Activated CD4-positive, alpha-beta T cell treated with anti-CD3 and anti-CD28 coated beads, Interleukin-2, amount 50 U/mL, for 1 hour (primary cell): ENCODE measurements around the gene PCDHGC5.

Experiments
- DNase-seq: peaks from one replicate; pipeline ENCODE4 v3.0.0-alpha.2; 2020

PCDHGC5 gene

DNA sequence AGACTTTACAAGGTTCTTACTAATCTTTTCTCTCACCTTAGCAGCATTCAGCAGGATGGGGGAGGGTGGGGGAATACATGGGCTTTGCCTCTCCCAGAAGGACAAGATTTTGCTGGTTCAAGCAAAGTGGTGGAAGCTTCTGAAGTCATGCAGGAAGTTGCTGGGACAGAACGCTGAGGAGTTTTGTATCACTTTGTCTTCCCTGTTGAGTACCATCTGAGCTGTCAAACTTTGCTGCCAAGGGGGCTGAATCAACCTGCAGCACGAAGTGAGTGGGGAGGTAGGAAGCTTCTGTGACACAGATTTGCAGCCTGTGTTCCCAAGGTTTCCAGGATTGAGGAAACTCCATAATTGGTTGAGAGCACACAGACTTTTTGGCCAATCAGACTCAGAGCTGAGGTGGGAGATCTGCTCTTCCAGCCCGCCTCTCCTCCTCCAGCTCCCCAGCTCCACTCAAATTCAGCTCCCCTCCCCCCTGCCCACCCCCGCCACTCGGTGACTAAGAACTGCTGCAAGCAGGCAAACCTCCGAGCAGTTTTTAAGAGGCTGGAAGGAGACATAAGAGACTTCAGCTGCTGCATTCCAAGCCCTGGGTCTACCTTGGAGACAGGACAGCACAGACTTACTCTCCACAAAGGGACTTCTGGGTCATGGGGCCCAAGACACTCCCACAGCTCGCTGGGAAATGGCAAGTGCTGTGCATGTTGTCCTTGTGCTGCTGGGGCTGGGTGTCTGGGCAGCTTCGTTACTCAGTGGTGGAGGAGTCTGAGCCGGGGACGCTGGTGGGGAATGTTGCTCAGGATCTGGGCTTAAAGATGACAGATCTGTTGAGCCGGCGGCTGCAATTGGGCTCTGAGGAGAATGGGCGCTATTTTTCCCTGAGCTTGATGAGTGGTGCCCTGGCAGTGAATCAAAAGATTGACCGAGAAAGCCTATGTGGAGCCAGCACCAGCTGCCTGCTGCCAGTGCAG, at the start of gene PCDHGC5:
PCDHGC5 (plus strand) TSS at position 491 of the 971 bp plus-strand sequence; CDS start at position 651, 160 bp downstream.
- DNase-seq = no peak

DNA sequence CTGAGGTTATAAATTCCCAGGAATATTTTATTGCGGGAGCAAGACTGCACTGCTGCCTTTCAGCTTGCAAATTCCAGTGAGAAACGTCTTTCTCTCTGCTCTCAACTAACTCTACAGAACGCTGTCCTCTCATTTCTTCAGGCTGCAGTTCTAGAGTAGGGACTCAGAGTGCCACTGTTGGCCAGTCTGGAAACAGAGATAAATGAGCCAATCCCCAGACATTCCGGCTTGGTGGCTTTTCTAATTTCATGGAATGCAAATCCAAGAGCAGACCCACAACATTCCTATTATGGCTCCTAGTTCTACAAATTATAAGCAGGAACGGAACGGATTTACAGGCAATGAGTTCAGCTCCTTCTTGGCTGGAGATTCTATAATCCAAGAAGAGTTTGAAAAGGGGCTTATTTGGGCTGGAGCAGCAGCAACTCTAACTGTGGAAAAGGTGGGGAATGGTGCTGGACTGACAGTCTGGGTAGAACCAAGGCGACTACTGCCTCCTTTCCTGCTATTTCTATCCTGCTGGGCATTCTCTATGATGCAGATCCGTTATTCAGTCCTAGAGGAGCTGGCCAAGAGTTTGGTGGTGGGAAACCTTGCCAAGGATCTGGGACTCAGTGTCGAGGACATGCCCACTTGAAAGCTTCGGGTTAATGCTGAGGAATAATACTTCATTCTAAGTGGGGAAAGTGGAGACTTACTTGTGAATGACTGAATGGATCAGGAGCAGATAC, 49.3 kb upstream of the PCDHGC5 start:
- DNase-seq = no peak

DNA sequence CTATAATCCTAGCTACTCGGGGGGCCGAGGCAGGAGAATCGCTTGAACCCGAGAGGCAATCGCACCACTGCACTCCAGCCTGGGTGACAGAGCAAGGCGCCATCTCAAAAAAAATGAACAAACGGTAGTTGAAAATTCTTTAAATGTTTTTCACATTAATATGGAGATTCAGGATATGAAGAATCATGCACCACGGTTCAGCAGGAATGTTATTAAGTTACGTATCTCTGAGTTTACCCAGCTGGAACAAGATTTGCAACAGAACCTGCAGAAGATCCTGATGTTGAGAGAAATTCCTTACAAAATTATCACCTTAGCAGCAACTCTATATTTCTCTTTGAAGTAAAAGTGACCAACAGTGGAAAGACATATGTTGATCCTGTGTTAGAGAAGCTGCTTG, 48.5 kb upstream of the PCDHGC5 start:
- no peak for DNase-seq

DNA sequence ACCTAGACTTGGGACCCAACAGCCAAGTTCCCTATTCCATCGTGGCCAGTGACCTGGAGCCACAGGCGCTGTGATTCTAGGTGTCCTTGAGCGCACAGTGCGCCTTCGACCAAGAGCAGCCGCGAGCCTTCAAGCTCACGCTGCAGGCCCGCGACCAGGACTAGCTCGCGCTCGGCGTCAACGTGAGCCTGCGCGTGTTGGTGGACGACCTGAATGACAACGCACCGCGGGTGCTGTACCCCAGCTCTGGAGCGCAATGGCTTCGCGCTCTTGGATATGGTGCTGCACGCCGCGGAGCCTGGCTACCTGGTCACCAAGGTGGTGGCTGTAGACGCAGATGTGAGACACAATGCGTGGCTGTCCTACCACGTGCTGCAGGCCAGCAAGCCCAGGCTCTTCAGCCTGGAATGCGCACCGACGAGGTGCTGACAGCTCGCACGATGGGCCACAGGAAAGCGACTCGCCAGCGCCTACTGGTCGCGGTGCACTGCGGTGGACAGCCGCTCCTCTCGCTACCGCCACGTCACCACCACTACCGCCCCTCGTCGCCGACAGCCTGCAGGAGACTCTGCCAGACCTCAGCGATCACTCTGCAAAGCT, 47.2 kb upstream of the PCDHGC5 start:
- DNase-seq = no peak

DNA sequence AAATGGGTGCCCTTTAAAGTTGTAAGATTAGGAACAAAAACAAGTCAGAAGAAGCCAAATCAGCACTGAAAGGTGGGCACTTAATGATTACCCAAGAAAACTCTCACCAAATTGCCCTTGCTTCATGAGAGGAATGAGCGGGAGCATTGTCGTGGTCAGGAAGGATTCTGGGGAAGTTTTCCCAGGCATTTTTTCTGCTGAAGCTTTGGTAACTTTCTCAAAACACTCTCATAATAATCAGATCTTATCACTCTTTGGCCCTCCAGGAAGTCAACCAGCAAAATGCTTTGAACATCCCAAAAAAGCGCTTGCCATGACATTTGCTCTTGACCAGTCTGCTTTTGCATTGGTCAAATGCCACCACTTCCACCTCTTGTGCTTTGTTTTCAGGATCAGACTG, 23.5 kb upstream of the PCDHGC5 start:
- DNase-seq = no peak

DNA sequence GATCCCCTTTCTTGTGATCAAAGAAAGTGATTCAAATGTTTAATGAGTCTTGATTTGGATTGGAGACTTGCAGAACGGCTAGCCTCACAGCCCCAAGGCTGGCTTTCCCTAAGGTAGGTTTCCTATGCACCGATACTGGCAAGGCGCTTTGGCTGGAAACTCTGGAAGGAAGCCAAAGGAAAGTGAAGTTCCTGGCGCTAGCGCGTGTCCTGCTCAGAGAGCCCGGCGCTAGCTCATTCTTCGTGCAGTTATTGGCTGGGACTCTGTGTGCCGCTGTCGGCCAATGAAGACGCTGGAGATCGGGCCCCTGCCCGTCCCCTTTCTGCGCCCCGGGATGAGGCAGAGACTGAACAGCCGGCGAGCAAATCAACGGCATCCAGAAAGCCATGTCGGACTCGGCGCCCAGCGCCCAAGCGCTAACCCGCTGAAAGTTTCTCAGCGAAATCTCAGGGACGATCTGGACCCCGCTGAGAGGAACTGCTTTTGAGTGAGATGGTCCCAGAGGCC, 13.2 kb upstream of the PCDHGC5 start, which contains the start of gene PCDHGC3:
PCDHGC3 (plus strand) TSS at position 342 of the 507 bp plus-strand sequence; CDS start at position 493, 151 bp downstream.
- DNase-seq = peak; percentile 15

DNA sequence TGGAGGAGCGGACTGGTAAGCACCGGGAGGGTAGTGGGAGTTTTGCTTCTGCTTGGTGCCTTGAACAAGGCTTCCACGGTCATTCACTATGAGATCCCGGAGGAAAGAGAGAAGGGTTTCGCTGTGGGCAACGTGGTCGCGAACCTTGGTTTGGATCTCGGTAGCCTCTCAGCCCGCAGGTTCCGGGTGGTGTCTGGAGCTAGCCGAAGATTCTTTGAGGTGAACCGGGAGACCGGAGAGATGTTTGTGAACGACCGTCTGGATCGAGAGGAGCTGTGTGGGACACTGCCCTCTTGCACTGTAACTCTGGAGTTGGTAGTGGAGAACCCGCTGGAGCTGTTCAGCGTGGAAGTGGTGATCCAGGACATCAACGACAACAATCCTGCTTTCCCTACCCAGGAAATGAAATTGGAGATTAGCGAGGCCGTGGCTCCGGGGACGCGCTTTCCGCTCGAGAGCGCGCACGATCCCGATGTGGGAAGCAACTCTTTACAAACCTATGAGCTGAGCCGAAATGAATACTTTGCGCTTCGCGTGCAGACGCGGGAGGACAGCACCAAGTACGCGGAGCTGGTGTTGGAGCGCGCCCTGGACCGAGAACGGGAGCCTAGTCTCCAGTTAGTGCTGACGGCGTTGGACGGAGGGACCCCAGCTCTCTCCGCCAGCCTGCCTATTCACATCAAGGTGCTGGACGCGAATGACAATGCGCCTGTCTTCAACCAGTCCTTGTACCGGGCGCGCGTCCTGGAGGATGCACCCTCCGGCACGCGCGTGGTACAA, 12.6 kb upstream of the PCDHGC5 start:
- no peak for DNase-seq

DNA sequence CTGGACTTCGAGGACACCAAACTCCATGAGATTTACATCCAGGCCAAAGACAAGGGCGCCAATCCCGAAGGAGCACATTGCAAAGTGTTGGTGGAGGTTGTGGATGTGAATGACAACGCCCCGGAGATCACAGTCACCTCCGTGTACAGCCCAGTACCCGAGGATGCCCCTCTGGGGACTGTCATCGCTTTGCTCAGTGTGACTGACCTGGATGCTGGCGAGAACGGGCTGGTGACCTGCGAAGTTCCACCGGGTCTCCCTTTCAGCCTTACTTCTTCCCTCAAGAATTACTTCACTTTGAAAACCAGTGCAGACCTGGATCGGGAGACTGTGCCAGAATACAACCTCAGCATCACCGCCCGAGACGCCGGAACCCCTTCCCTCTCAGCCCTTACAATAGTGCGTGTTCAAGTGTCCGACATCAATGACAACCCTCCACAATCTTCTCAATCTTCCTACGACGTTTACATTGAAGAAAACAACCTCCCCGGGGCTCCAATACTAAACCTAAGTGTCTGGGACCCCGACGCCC, 11.8 kb upstream of the PCDHGC5 start:
- DNase-seq = no peak

DNA sequence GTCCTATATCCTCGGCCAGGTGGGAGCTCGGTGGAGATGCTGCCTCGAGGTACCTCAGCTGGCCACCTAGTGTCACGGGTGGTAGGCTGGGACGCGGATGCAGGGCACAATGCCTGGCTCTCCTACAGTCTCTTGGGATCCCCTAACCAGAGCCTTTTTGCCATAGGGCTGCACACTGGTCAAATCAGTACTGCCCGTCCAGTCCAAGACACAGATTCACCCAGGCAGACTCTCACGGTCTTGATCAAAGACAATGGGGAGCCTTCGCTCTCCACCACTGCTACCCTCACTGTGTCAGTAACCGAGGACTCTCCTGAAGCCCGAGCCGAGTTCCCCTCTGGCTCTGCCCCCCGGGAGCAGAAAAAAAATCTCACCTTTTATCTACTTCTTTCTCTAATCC, 11.1 kb upstream of the PCDHGC5 start:
- no peak for DNase-seq

DNA sequence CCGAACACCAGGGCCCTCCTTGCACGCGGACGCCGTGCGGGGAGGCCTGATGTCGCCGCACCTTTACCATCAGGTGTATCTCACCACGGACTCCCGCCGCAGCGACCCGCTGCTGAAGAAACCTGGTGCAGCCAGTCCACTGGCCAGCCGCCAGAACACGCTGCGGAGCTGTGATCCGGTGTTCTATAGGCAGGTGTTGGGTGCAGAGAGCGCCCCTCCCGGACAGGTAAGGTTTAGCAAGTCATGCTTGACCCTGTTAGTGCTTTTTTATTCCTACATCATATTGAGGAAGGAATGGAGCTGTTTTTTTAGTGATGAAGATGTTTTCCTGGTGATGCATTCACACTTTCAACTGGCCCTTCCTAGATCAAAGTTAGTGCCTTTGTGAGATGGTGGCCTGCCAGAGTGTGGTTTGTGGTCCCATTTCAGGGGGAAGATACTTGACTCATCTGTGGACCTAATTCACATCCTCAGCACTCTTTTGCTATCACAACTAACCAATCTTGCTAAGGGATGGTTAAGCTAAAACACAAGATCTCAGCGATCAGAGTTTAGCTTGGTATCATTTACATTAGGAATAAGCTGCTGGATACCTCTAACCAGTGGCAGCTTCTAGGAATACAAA, 10.4 kb upstream of the PCDHGC5 start:
- DNase-seq = no peak

DNA sequence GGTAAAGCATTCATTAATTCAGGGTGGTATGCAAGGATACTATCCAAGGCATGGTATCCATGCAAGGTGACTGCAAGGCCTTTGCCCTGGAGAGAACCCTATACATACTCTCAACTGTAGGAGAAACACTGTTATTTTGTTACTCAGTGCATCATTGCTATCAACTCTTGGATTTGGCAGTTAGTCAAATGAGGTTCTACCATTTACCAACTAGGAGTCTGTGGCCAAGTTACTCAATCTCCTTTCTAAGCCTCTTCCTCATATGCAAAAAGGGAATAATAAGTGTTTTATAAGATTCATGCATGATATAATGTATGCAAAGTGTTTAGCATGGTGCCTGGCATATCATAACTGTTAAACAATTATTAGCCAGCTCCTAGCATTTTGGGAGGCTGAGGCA, 9.1 kb upstream of the PCDHGC5 start:
- DNase-seq = no peak

DNA sequence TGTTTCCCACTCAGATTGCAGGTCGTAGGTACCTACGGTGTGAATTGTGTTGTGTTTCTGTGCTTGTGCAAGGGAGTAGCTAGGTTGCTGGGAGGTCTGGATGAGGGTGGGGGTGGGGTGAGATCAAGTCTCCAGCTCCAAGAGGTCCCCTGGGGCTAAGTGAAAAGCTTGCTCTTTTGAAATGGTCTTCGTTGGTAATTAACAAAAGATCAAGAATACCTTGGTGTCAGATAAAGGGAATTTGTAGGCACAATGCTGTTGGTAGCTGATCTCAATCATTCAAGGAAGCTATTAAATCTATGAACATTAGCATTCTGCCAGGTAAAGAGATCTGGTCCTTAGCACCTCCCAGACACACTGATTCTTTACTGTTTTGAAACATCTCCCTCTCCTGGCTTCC, 5.0 kb upstream of the PCDHGC5 start:
- no peak for DNase-seq

DNA sequence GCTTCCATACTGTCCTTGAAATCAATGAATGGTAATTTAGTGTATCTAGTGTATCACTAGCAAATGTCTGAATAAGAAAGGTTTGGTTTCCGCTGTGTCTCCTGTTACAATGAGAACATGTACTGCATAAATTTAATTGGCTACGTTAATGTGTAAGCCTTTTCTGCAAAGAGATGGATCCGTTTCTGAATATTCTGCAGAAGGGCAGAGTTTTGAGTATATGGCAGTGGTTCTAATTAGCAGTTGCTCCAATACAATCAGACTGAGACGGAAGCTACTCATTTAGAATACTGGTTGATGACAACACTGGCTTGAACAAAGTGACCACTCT, 4.6 kb upstream of the PCDHGC5 start:
- no peak for DNase-seq

DNA sequence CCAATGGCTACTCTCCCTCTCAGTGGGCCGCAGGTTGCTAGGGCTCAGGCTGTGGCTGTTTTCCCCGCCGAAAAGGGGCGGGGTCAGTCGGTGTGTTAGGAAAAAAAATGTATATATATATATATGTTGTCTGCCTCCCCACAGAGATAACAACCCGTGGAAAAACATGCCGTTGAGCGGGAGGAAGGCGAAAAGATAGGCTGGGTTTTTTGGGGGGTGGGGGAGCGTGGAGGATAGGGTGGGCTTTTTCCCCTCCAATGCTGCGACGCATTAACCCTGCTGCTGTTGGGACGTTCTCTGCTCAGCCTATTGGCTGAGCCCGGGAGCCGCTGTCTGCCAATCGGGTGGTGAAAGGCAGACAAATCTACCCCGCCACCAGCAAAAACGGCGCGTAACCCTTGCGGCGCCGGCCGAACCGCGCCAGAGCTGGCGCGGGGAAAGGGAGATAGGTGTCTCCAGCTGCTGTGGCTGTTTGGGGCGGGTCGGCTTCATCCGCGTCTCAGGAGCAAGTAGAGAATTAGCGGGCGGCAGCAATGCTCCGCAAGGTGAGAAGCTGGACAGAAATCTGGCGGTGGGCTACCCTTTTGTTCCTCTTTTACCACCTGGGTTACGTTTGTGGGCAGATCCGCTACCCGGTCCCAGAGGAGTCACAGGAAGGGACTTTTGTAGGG, 4.1 kb upstream of the PCDHGC5 start, which contains the start of gene PCDHGC4:
PCDHGC4 (plus strand) TSS at position 390 of the 671 bp plus-strand sequence; CDS start at position 534, 144 bp downstream.
- no peak for DNase-seq

DNA sequence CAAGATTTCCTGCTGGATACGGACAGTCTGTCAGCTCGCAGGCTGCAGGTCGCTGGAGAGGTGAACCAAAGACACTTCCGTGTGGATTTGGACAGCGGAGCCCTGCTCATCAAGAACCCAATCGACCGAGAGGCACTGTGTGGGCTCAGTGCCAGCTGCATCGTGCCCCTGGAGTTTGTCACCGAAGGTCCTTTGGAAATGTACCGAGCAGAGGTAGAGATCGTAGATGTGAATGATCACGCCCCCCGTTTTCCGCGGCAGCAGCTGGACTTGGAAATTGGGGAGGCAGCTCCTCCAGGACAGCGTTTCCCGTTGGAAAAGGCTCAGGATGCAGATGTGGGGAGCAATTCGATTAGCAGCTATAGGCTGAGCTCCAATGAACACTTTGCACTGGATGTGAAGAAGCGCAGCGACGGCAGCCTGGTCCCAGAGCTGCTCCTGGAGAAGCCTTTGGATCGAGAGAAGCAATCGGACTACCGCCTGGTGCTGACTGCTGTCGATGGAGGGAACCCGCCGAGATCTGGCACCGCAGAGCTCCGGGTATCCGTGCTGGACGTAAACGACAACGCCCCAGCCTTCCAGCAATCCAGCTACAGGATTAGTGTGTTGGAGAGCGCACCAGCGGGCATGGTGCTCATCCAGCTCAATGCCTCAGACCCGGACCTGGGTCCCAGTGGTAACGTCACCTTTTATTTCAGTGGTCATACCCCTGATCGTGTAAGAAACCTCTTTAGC, 3.4 kb upstream of the PCDHGC5 start:
- DNase-seq = no peak

DNA sequence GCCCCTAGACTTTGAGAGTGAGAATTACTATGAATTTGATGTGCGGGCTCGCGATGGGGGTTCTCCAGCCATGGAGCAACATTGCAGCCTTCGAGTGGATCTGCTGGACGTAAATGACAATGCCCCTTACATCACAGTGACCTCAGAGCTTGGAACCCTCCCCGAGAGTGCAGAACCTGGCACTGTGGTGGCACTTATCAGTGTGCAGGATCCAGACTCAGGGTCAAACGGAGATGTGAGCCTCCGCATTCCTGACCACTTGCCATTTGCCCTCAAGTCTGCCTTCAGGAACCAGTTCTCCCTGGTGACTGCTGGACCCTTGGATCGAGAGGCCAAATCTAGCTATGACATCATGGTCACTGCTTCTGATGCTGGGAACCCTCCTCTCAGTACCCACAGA, 2.8 kb upstream of the PCDHGC5 start:
- DNase-seq = no peak

DNA sequence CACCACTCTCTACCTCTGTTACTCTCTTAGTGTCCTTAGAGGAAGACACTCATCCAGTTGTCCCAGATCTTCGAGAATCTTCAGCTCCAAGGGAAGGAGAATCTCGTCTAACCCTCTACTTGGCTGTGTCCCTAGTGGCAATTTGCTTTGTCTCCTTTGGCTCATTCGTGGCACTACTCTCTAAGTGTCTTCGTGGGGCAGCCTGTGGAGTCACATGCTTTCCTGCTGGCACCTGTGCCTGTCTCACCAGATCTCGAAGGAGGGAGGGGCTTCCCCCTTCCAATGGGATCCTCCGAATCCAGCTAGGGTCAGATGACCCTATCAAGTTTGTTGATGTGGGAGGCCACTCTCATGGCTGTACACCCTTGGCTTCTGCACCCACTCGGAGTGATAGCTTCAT, 1.8 kb upstream of the PCDHGC5 start:
- no peak for DNase-seq

DNA sequence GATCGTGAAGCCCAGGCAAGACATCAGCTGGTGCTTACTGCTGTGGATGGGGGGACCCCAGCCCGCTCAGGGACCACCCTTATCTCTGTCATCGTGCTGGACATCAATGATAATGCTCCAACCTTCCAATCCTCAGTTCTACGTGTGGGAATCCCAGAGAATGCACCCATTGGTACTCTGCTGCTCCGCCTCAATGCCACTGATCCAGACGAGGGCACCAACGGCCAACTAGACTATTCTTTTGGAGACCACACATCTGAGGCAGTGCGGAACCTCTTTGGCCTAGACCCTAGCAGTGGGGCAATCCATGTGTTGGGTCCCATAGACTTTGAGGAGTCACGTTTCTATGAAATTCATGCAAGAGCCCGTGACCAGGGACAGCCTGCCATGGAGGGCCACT, 960 bp downstream of the PCDHGC5 start:
- DNase-seq = no peak

DNA sequence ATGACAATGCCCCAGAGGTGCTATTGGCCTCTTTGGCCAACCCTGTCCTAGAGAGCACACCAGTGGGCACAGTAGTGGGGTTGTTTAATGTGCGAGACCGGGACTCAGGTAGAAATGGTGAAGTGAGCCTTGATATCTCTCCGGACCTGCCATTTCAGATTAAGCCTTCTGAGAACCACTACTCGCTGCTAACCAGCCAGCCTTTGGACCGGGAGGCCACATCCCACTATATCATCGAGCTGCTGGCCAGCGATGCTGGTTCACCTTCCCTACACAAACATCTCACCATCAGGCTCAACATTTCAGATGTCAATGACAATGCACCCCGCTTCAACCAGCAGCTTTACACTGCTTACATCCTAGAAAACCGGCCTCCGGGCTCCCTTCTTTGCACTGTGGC, 1.4 kb downstream of the PCDHGC5 start:
- DNase-seq = no peak

DNA sequence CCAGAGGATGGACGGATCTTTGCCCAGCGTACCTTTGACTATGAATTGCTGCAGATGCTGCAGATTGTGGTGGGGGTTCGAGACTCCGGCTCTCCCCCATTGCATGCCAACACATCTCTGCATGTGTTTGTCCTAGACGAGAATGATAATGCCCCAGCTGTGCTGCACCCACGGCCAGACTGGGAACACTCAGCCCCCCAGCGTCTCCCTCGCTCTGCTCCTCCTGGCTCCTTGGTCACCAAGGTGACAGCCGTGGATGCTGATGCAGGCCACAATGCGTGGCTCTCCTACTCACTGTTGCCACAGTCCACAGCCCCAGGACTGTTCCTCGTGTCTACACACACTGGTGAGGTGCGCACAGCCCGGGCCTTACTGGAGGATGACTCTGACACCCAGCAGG, 1.9 kb downstream of the PCDHGC5 start:
- DNase-seq = no peak
